GM18519 (cell line): Measurements from ENCODE around the gene SPATA32.

Experiments used
- ATAC-seq: cut with Tn5 transposase; IDR thresholded peaks from one replicate; pipeline ENCODE4 v1.9.1; 2021; ENCODE audit warnings: mild to moderate bottlenecking, moderate library complexity; ENCODE audit not compliant: unreplicated experiment, low FRiP score

SPATA32 gene

GRCh38 chr17:45296003-45296832 is 34.3 kb upstream of the SPATA32 start:
- no peak for ATAC-seq

- ATAC-seq, result no peak
These were observed 32.6 kb upstream of the SPATA32 start for GRCh38 chr17:45294506-45294905.

- no peak for ATAC-seq
These were observed 31.7 kb upstream of the SPATA32 start for GRCh38 chr17:45293413-45294211.

- ATAC-seq, result no peak
These were observed 31.0 kb upstream of the SPATA32 start for GRCh38 chr17:45292696-45293412.

- ATAC-seq, result no peak
These were observed 29.4 kb upstream of the SPATA32 start for GRCh38 chr17:45291171-45291805.

GRCh38 chr17:45290269-45290765 is 28.4 kb upstream of the SPATA32 start:
- no peak for ATAC-seq

GRCh38 chr17:45289301-45290268 is 27.7 kb upstream of the SPATA32 start:
- no peak for ATAC-seq

GRCh38 chr17:45288825-45289224 is 26.9 kb upstream of the SPATA32 start:
- ATAC-seq, result no peak

GRCh38 chr17:45287526-45288500 is 25.9 kb upstream of the SPATA32 start:
- no peak for ATAC-seq

- ATAC-seq, result no peak
These were observed 24.4 kb upstream of the SPATA32 start for GRCh38 chr17:45286286-45286685.

GRCh38 chr17:45284176-45285140 is 22.6 kb upstream of the SPATA32 start:
- no peak for ATAC-seq

GRCh38 chr17:45283711-45284110 is 21.8 kb upstream of the SPATA32 start:
- no peak for ATAC-seq

GRCh38 chr17:45282683-45283644 is 21.1 kb upstream of the SPATA32 start:
- no peak for ATAC-seq

- no peak for ATAC-seq
These were observed 18.0 kb upstream of the SPATA32 start for GRCh38 chr17:45279898-45280297.

- no peak for ATAC-seq
These were observed 16.1 kb upstream of the SPATA32 start for GRCh38 chr17:45277992-45278391.
